ENCODE data around the gene MICAL1. TPM values are rescaled to one million over a fixed set of nuclear protein-coding genes. Genes with fewer than 3 reads are reported as not detected.

The MICAL1 gene
- total and polyA plus RNA-seq, 2 of the 8 experiments (the other 6 are each of a cell fraction or from before 2014, with no cell fraction given) = 42.5 to 55.4 TPM

DNA sequence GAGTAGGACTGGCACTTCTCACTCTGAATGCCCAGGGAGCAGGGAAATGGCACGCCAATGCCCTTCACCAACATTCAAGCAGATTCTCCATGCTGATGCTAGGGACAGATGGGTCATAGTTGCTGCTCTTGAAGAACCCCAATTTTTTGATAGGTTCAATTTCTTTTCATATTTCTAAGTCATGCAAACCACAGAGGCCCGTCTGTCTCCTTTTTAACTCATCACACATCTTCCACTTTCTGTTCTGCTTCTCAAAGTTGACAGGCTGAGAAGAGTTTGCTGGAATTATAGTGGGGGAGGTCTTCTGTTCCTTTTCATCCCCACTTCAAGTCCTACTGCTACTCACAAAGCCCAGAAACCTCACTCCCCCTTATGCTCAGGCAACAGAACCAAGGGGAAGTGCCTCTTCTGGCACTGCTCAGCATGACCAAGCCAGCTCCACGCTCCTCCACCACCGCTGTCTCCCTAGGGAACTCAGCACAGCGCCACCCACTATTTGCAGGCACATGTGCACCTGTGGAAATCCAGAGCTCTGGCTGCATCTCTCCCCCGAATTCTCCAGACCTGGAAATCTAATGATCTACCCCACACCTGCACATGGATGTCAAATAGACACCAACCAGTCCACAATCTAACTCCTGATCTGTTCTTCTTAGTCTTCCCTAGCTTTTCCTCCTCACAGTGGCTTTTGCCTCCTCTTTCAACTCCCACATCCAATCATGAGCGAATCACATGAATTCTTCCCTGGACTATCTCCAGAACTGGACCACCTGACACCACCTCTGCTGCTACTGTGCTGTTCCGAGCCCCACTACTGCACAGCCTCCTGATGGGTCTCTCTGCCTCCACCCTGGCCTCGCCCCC, 16.8 kb upstream of the MICAL1 start (continued):
- TF ChIP-seq CHD7 (IDR thresholded peaks at IDR 0.05; ENCODE audit: insufficient replicate concordance, low read length) (no peak), POLR2AphosphoS5 (IDR thresholded peaks at IDR 0.05; ENCODE audit: low read depth, low read length) (no peak), RBBP5 (IDR thresholded peaks at IDR 0.05; ENCODE audit: borderline replicate concordance, low read depth, low read length) (no peak), TEAD4 (IDR thresholded peaks at IDR 0.05; ENCODE audit: low read depth, low read length) (no peak), FOSL1 (IDR thresholded peaks at IDR 0.05; ENCODE audit: insufficient read depth, low read depth, low read length) (no peak), EGR1 (IDR thresholded peaks at IDR 0.05; ENCODE audit: borderline replicate concordance, low read depth, low read length) (no peak)
- TF ChIP-seq, protein P1, sequence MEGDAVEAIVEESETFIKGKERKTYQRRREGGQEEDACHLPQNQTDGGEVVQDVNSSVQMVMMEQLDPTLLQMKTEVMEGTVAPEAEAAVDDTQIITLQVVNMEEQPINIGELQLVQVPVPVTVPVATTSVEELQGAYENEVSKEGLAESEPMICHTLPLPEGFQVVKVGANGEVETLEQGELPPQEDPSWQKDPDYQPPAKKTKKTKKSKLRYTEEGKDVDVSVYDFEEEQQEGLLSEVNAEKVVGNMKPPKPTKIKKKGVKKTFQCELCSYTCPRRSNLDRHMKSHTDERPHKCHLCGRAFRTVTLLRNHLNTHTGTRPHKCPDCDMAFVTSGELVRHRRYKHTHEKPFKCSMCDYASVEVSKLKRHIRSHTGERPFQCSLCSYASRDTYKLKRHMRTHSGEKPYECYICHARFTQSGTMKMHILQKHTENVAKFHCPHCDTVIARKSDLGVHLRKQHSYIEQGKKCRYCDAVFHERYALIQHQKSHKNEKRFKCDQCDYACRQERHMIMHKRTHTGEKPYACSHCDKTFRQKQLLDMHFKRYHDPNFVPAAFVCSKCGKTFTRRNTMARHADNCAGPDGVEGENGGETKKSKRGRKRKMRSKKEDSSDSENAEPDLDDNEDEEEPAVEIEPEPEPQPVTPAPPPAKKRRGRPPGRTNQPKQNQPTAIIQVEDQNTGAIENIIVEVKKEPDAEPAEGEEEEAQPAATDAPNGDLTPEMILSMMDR (IDR thresholded peaks at IDR 0.05; ENCODE audit: control extremely low read depth in 1 of 3, insufficient read depth in 1 of 3, low read depth in 1 of 3, low read length in 3 of 3) = no peak

Data from H1 (cell line).